AG10803 (cell line): ENCODE results near the gene PPP6C.

Source experiments
- DNase-seq: peaks from one replicate; pipeline ENCODE4 v3.0.0; 2010; ENCODE audit warnings: low read depth
- H3K4me3 ChIP-seq: 2 replicates; pipeline ENCODE4 v1.5.1; 2011; ENCODE audit warnings: mild to moderate bottlenecking, low read length, control low read depth
- TF ChIP-seq, protein P1 (sequence below): conservative IDR thresholded peaks from 2 replicates; pipeline ENCODE4 v1.5.1; 2011; ENCODE audit warnings: mild to moderate bottlenecking, low read length, control low read depth, inconsistent platforms

Gene PPP6C

DNA sequence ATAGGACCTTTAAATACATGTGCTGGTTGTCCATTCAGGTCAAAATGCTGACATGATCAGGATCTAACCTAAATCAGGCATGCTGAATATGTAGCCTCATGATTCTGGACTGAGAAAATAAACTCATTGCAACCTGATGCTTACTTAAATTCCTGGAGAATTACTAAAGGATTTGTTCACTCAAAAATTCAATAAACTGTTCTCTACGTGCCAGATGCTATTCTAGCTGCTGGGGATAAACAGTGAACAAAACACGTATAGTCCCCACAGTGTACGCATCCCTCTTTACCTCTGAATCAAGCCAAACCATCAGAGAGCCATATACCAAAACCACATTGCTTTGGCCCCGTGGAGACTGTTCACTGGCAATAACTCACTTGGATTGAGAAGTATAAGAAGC is 52.4 kb downstream of the PPP6C start:
- DNase-seq, result peak; percentile 81
- H3K4me3 ChIP-seq, result no peak overlapping the region
- TF ChIP-seq, protein P1, sequence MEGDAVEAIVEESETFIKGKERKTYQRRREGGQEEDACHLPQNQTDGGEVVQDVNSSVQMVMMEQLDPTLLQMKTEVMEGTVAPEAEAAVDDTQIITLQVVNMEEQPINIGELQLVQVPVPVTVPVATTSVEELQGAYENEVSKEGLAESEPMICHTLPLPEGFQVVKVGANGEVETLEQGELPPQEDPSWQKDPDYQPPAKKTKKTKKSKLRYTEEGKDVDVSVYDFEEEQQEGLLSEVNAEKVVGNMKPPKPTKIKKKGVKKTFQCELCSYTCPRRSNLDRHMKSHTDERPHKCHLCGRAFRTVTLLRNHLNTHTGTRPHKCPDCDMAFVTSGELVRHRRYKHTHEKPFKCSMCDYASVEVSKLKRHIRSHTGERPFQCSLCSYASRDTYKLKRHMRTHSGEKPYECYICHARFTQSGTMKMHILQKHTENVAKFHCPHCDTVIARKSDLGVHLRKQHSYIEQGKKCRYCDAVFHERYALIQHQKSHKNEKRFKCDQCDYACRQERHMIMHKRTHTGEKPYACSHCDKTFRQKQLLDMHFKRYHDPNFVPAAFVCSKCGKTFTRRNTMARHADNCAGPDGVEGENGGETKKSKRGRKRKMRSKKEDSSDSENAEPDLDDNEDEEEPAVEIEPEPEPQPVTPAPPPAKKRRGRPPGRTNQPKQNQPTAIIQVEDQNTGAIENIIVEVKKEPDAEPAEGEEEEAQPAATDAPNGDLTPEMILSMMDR, result no peak

- DNase-seq, result no peak
- no peak overlapping the region for H3K4me3 ChIP-seq
- TF ChIP-seq, protein P1, result no peak
Observed at GRCh38 chr9:125134976-125135375, 54.6 kb downstream of the PPP6C start.

DNA sequence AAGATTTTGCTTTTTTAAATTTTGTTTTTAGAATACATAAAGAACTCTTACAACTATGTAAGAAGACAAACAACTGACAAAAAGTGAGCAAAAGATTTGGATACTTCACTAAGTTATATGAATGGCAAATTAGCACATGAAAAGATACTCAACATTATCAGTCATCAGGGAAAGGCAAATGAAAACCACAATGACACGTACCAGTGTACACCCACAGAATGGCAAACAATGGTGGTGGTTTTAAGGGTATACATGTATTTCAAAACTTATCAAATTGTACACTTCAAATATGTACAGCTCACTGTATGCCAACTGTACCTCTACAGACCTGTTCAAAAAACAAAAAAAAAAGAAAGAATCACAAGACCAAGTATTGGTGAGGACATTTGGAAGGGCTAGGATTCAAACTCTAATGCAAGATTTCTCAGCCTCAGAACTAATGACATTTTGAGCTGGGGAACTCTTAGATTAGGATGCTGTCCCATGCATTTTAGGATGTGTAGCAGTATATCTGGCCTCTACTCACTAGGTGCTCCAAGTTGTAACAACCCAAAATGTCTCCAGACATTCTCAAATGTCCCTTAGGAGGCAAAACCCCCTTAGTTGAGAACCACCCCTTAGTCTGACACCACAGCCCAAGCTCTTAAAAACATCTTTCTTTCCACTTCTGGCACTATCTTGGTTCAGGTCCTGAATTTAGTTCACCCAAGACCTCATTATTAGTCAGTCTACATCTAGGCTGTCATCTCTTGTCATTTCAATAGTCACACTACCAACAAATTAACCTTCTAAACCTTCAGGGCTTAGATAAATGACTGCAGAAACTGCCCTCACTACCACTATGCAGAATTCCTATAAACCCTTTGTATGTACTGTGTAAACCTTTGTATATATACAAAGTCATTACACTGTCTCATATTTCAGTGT is 55.9 kb downstream of the PPP6C start:
- TF ChIP-seq, protein P1, result no peak
- no peak for DNase-seq
- H3K4me3 ChIP-seq, result no peak overlapping the region

DNA sequence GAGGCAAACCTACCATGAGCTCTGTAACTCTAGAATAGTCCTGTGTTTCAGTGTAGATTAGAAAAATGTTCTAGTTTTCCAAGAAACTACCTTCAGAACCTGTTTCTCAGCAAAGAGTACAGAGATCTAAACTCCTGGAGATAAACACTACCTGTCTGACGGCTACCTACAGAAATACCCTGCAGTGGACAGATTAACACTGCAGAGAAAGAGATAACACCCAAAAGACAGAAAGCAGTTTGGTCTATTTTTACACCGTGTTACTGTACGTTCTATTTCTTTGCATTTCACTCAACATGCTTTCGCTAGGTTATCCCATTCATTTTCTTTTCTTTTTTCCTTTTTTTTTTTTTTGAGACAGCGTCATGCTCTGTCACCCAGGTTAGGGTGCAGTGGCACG is 57.8 kb downstream of the PPP6C start:
- DNase-seq, result no peak
- TF ChIP-seq, protein P1, result no peak
- H3K4me3 ChIP-seq, result no peak overlapping the region

DNA sequence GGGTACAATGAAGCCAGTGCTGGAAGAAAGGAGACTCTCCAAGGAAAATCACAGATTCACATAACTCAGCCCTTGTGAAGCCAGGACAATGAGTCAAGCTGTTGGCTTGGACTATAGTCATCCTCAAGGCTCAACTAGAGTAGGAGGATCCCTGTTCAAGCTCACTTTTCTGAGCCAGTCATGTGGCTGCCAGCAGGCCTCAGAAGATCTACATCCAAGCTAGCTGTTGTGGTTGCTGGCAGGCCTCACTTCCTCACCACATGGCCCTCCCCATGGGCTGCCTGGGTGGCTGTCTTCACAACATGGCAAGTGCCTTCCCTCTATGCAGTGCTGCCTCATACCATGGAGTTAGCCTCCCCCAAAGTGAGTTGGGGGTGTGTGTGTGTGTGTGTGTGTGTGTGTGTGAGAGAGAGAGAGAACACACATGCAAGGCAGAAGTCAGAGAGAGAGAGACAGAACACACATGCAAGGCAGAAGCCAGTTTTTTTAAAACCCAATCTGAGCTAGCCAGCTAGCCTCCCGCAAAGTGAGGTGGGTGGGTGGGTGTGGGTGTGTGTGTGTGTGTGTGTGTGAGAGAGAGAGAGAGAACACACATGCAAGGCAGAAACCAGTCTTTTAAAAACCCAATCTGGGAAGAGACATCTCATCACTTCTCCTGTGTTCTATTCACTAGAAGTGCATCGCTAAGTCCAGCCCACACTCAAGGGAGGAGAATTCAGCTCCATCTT is 63.4 kb downstream of the PPP6C start:
- peak; percentile 100 for DNase-seq
- no peak overlapping the region; the same call in 1 of the 2 replicates for H3K4me3 ChIP-seq
- TF ChIP-seq, protein P1, result no peak

GRCh38 chr9:125125523-125125922 is 64.1 kb downstream of the PPP6C start:
- H3K4me3 ChIP-seq, result no peak overlapping the region; the same call in 1 of the 2 replicates
- DNase-seq, result peak; percentile 16

More at GRCh38 chr9:125125523-125125922, 64.1 kb downstream of the PPP6C start:
- TF ChIP-seq, protein P1, result no peak
